Measurements from ENCODE around the gene MKNK2. TPM values are rescaled to one million over a fixed set of nuclear protein-coding genes. Genes with fewer than 3 reads are reported as not detected.

MKNK2 gene
- total and polyA plus RNA-seq, 2 of the 13 experiments (the other 11 are each of a cell fraction or from before 2014, with no cell fraction given) = 44.9 to 112 TPM

- WGBS (ENCODE audit: low lambda C conversion rate) = 46% methylated on average over 14 of the region's 74 CpGs
- FAIRE-seq (no peak), DNase-seq (ENCODE audit: low spot score) (no peak), ATAC-seq (peak; percentile 13)
- no peaks in the 10 kb centered on the region for H3K36me3 ChIP-seq (replicated peaks in 1 of 2; ENCODE audit: control insufficient read depth in 1 of 2, insufficient read depth in 2 of 2, low read length in 2 of 2)
- H3K27me3 ChIP-seq (ENCODE audit: control insufficient read depth in 1 of 2, insufficient read depth in 2 of 2, low read length in 2 of 2) = no peaks in the 10 kb centered on the region
- peaks cover 2% of the 10 kb centered on the region for H3K79me2 ChIP-seq (ENCODE audit: insufficient read depth, low read length)
- peak overlapping the region; percentile 67; the same call in 1 of the 2 replicates for H3K9ac ChIP-seq (ENCODE audit: insufficient read depth, low read depth, low read length)
- H3K4me3 ChIP-seq (replicated peaks in 1 of 3; ENCODE audit: insufficient read depth in 1 of 3, low read depth in 2 of 3, low read length in 3 of 3) = peak overlapping the region; percentile 67 to 88 (median 78)
- BruUV-seq (replicated peaks) = no TSS peak
- in situ Hi-C loops (cut with HindIII; ENCODE audit: extremely low pct_ligation_motif_present, low pct_unique_long_range_greater_than_20kb) = no loop called here
- peaks cover 2% of the 10 kb centered on the region; the same call in 1 of the 2 replicates for H4K20me1 ChIP-seq (ENCODE audit: insufficient read depth, low read length)
- peak overlapping the region; percentile 80 for H3K4me2 ChIP-seq (ENCODE audit: low read depth, low read length)
- ChIA-PET POLR2A (no interaction called here), CTCF (ENCODE audit: low intra/inter-chr PET ratio, low total read pairs) (no interaction called here)
- no peak overlapping the region for H3K27ac ChIP-seq (ENCODE audit: extremely low read length, insufficient read depth, low read length)
- H3K4me1 ChIP-seq (ENCODE audit: insufficient read depth, low read length) = peaks cover 23% of the 10 kb centered on the region
- no peaks in the 10 kb centered on the region for H3K9me3 ChIP-seq (ENCODE audit: low read length)
- no peak overlapping the region for H2AFZ ChIP-seq (ENCODE audit: low read length)
- intact Hi-C loops (cut with micrococcal nuclease; ENCODE audit: unreplicated experiment) = loop anchor here (1.0 to 10.0 kb wide), 2 partner anchors 54 to 140 kb away; partner anchors contain the start of gene AP3D1
- TF ChIP-seq ZNF792 (CRISPR knock-in tag; IDR thresholded peaks at IDR 0.05) = no peak
- no peak for TF ChIP-seq TAF15 (IDR thresholded peaks at IDR 0.05; ENCODE audit: low read depth, low read length, poor library complexity, severe bottlenecking)
- peak; percentile 48; the same call in 1 of the 2 replicates for TF ChIP-seq KDM5B (CRISPR knock-in tag; IDR thresholded peaks at IDR 0.05; ENCODE audit: borderline replicate concordance)
- TF ChIP-seq ESRRA (CRISPR knock-in tag; IDR thresholded peaks at IDR 0.05; ENCODE audit: low read depth) = no peak
- no peak for TF ChIP-seq ZNF501 (CRISPR knock-in tag; IDR thresholded peaks at IDR 0.05)
- no peak for TF ChIP-seq SNRNP70 (IDR thresholded peaks at IDR 0.05; ENCODE audit: low read depth, low read length)
- no peak for TF ChIP-seq ZNF570 (CRISPR knock-in tag; IDR thresholded peaks at IDR 0.05; ENCODE audit: borderline replicate concordance)
- TF ChIP-seq SKIL (CRISPR knock-in tag; IDR thresholded peaks at IDR 0.05; ENCODE audit: borderline replicate concordance) = no peak
- no peak for TF ChIP-seq BRCA1 (CRISPR knock-in tag; IDR thresholded peaks at IDR 0.05)
- TF ChIP-seq ZNF329 (CRISPR knock-in tag; IDR thresholded peaks at IDR 0.05; ENCODE audit: low read depth) = no peak
- 0 out of 2 replicates have a peak, but pooled peaks have one; percentile 22 for TF ChIP-seq TMF1 (CRISPR knock-in tag; IDR thresholded peaks at IDR 0.05; ENCODE audit: low read depth)
- TF ChIP-seq ZNF335 (CRISPR knock-in tag; IDR thresholded peaks at IDR 0.05) = no peak
- TF ChIP-seq CCAR2 (optimal IDR thresholded peaks at IDR 0.05; ENCODE audit: low read depth, low read length) = no peak
- no peak for TF ChIP-seq ZFAT (CRISPR knock-in tag; conservative IDR thresholded peaks at IDR 0.05)
- no peak for TF ChIP-seq NKX3-1 (CRISPR knock-in tag; IDR thresholded peaks at IDR 0.05)
- TF ChIP-seq PRPF4 (IDR thresholded peaks at IDR 0.05; ENCODE audit: low read depth, low read length, poor library complexity, severe bottlenecking) = no peak
- TF ChIP-seq SCMH1 (CRISPR knock-in tag; IDR thresholded peaks at IDR 0.05; ENCODE audit: borderline replicate concordance) = no peak
- TF ChIP-seq EEA1 (CRISPR knock-in tag; IDR thresholded peaks at IDR 0.05; ENCODE audit: borderline replicate concordance) = no peak
- TF ChIP-seq ZNF782 (CRISPR knock-in tag; IDR thresholded peaks at IDR 0.05; ENCODE audit: borderline replicate concordance) = no peak
- TF ChIP-seq HDAC1 (CRISPR knock-in tag; IDR thresholded peaks at IDR 0.05) = no peak
- TF ChIP-seq ONECUT2 (CRISPR knock-in tag; IDR thresholded peaks at IDR 0.05) = no peak
- TF ChIP-seq FOXO4 (CRISPR knock-in tag; conservative IDR thresholded peaks at IDR 0.05) = no peak
Measured at GRCh38 chr19:2014731-2015607, 36.1 kb downstream of the MKNK2 start.

Data from HepG2 (cell line).